Measurements from ENCODE around the gene AP3S2.

AP3S2 gene

DNA sequence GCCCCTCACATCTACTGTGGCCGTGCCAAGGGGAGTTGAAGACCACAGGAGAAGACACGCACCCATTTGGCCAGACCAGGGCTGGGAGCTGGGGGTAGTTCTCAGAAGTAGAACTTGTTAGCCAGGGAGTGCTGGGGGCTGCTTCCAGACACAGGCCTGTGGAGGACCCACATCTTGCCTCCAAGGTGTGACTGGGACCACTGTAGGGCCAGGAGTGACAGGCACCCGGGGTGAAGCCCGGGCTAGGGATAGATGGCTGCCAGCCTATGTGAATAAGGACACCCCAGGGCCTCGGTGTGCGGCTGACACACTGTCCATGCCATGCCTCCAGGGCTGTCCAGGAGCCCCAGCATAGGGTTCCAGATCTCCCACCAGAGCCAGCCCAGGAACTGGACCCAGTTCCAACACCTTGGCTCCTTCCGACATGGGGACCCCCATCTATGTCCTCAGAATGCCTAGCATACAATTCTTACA is 80.9 kb downstream of the AP3S2 start:
- DNase-seq, result no peak

GRCh38 chr15:89812011-89812846 is 81.6 kb downstream of the AP3S2 start:
- DNase-seq, result peak; percentile 39

- DNase-seq, result no peak
These were observed 83.0 kb downstream of the AP3S2 start for GRCh38 chr15:89810837-89811236.

DNA sequence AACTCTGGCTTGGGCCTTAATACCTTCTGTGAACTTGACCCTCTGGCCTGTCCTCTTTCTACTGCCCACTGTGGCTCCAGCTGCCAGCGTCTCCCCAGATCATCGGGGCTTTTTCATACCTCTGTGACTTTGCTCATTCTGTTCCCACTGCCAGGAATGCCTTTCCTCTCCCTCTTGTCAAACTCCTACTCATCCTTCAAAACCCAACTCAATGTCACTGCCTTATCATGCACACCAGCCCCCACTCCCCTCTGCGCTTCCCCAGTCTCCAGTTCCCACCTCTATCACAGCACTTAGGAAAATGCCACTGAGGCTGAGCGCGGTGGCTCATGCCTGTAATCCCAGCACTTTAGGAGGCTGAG is 84.0 kb downstream of the AP3S2 start:
- DNase-seq, result no peak

- no peak for DNase-seq
These were observed 84.6 kb downstream of the AP3S2 start for GRCh38 chr15:89809093-89809786.

- no peak for DNase-seq
These were observed 85.5 kb downstream of the AP3S2 start for GRCh38 chr15:89808160-89808870.

DNA sequence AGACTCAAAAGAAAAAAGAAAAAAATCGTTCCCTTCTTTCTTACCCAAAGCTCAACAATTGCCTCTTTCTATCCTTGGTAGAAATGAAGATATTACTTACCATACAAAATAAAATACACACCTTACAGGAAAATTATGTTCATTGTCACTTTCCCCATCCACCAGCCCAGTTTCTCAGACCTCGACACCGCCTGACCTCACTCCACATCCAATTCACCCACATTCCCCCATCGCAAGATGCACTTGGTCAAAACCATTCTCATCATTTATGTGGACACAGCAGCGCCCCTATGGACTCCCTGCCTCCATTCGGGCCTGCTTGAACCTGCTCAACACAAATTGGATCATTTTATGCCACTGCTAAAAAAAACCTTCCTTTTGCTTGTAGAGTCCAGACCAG is 86.1 kb downstream of the AP3S2 start:
- DNase-seq, result no peak

DNA sequence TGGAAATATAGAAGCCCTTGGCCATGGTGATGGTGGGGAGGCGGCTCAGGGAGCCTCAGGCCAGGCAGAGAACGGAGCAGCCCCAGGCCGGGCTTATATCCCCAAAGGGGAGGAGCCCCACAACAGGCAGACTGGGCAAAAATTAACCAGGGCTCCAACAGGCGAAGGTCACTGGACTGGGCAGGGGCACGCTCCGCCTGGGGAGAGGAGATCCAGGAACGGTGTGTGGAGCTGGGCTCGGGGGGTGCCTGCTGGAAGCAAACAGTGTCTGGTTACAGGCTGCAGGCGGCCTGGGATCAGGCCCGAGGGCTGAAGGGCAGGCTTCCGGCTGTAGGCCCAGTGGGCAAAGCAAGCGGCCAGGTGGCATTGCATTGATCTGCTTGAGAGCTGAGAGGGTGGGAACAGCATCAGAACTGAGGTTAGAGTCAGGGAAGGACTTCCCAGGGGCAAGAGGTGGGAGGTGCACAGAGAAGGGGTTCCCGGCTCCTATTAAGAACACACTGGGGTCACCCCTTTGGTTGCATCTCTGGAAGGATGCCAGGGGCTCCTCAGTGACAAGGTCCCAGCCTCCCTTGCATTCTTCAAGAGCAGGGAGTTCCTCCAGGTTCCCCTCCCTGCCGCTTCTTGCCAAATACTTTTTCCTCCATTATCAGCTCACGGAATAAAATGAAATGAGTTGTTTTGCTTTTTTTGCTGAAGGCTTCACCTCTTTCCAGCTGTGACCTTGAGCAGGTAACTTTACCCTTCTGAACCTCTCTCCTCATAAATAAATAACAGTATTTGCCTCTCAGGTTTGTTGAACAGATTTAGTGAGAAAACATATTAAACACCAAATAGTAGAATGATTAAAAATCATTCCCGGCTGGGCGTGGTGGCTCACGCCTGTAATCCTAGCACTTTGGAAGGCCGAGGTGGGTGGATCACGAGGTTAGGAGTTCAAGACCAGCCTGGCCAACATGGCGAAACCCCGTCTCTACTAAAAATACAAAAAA is 86.9 kb downstream of the AP3S2 start:
- no peak for DNase-seq

- no peak for DNase-seq
These were observed 87.6 kb downstream of the AP3S2 start for GRCh38 chr15:89806210-89806558.

- no peak for DNase-seq
These were observed 88.3 kb downstream of the AP3S2 start for GRCh38 chr15:89805241-89806209.

DNA sequence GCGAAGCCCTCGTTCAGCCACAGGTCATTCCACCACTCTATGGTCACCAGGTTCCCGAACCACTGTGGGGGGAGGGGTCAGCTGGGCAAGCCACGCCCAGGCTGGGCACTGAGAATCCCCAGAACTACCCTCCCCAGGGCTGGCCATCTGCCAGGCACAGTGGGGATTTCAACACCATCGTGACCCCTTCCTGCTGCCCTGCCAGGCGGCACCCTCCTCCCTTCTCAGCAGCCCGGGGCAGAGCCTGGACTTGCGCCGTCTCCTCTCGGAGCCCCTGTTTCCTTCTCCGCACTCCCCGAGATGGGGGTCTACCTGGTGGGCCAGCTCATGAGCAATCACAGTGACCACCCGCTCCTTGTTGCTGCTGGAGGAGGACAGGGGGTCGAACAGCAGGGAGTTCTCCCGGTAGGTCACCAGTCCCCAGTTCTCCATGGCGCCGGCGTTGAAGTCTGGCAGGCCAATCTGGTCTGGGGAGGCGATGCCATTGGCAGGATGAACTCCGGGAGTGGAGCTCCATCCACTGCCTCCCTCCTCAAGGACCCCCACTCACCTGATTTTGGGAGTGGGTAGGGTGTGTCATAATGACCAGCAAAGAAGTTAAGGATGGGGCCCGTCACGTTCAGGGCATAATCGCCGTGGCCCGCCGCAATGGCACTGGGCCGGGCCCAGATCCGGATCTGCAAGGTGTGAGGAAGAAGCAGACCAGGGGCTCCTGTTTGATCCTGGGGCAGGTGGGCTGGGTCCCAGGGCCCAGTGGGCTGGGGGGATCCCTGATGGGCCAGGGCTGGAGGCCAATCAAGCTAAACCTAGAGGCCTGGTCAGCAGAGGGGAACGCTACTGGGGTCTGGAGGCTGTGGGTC is 89.6 kb downstream of the AP3S2 start:
- DNase-seq, result peak; percentile 44

DNA sequence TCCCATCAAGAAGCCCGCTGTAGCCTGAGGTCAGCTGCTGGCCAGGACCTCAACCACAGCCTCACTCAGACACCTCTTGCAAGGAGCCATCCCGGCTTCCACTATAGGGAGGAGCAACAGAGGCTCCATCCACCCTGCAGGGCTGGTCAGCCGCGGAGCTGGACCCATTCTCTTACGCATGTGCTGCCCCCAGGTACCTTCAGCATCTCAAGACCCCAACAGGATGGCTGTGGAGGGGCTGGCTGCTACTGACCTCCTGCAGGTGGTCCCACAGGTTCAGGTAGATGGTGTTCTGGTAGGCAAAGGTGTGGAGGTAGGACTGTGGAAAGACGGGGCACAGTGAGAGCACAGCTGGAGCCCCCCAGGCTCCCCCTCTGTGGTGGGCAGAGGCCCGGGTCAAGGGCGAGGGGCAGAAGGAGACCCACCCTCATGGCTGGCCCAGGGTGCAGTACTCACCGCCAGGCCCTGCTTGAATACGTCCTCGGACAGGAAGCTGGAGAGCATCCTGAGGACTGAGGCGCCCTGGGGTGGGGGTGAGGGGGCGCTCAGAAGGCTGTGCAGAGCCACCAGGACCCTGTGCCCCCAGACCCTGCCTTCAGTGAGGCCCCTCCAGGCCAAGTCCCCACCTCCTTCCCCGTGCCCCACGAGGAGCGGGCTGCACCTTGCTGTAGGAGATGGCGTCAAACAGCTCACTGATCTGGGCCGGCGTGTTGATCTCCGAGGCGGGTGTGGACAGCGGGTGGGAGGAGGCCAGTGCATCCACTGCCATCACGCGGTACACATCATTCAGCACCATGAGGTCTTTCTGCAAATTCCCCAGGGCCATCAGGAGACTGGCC is 90.6 kb downstream of the AP3S2 start:
- no peak for DNase-seq

DNA sequence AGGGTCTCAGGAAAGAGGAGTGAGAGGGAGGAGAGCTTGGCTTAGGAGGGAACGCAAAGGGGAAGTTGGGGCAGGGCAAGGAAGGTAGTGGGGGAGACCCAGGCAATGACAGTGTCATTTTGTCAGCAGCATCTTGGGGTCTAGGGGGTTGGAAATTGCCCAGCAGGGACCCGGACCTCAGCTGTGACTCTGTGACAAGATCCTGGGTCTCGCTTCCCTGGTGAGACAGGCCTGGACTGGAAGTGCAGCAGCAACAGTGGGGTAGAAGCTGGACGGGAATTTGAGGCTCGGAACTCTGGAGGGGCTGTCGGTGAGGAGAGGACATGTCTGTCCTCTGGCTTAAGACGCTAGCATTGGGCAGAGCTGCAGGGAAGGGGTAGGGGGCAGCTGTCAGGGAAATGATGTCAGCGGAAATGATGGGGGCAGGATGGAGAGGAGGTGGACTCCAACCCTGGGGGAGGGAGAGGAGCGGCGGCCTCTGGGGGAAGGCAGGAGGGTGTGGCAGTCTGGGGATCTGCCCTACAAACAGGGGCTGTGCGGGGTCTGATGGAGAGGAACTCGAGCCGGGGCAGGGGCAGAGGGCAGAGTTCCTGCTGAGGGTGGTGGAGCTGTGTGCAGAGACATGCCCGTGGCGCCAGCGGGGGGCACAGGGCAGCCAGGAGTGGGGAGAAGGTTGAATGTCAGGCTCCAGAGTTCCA is 91.4 kb downstream of the AP3S2 start:
- no peak for DNase-seq

- no peak for DNase-seq
These were observed 92.2 kb downstream of the AP3S2 start for GRCh38 chr15:89801471-89802195.

GRCh38 chr15:89799918-89800498 is 93.8 kb downstream of the AP3S2 start:
- no peak for DNase-seq

DNA sequence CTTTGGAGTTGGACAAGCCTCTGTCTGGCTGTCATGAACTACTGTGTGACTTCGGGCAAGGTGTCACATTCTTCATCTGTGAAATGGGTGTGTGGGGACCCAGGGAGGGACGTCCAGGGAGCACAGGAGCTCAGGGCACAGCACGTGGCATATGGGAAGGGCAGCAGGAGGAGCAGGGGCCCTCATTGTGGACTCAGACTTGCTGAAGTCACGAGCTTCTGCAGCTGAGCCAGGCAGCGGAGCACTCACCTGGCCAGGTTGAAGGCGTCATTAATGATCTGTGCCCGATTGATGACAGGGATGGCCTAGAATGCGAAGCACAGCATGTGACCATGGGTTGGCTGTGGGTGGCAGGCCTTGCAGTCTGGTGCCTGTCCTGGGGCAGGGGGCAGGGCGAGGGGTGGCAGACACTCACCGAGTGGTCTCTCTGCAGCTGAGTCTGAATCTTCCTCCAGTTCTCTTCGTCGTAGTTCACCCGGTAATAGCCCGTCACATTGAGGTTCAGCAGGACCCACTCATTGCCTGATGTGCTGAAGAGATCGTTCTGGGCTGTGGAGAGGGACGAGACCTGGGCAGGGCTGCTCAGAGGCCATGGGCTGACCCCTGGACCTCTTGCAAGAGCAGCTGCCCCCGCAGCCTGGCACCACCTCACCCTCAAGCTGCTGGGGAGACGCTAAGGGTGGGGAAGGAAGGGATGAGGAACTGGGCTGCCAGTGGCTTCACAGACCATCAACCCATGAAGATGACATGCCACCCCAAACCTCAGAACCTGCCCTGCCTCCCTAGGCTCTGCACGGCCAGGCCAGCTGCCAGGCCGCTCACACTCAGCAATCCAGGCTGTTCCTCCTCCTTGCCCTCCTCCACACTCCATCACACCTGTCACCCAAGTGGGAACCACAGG is 94.5 kb downstream of the AP3S2 start:
- no peak for DNase-seq

Measured in CD4-positive, alpha-beta T cell treated with Interferon gamma for 1 hour (primary cell).